Measurements from ENCODE around the gene SLC23A2. TPM values are rescaled to one million over a fixed set of nuclear protein-coding genes. Genes with fewer than 3 reads are reported as not detected.

Gene SLC23A2
- polyA plus RNA-seq, 1 donor from 2014 or later, result 38.3 TPM

DNA sequence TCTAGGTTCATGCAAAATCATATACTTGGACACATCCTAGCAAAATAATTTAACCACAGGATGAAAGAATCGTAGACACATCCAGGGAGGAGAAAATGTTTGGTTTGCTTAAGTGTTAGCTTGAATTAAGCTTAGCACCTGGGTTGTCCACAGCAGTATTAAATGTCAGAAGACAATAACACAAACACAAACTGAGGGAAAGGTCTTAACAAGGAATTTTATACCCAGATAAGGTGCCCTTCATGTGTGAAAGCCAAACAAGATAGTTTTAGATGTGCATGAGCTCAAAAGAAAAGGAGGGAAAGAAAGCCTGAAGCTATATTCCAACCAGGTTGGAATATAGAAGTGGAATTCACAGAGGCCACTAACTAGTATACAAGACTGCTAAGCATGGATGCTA is 49.1 kb downstream of the SLC23A2 start:
- Histone ChIP-seq H3K27me3 (ENCODE audit: insufficient read depth, low read depth, low read length) (no peaks in the 10 kb centered on the region), H3K36me3 (ENCODE audit: insufficient read depth, low read length) (no peaks in the 10 kb centered on the region), H3F3A (ENCODE audit: insufficient read depth, low read length, poor library complexity, severe bottlenecking) (no peaks in the 10 kb centered on the region), H2AFZ (ENCODE audit: low read depth, low read length) (no peak overlapping the region), H3K9me3 (ENCODE audit: low read length) (peaks cover 4% of the 10 kb centered on the region), H3K79me2 (replicated peaks; ENCODE audit: insufficient read depth, low read length) (no peaks in the 10 kb centered on the region), H3K4me2 (ENCODE audit: low read length) (no peak overlapping the region), H3K27ac (ENCODE audit: low read length) (no peak overlapping the region), H3K9me2 (ENCODE audit: insufficient read depth, low read length) (no peaks in the 10 kb centered on the region), H4K20me1 (ENCODE audit: insufficient read depth) (no peaks in the 10 kb centered on the region), H3K9ac (ENCODE audit: low read length) (no peak overlapping the region), H3K4me3 (ENCODE audit: low read length) (no peak overlapping the region)
- TF ChIP-seq SMC3 (conservative IDR thresholded peaks at IDR 0.05; ENCODE audit: poor library complexity) (no peak), POLR2AphosphoS5 (IDR thresholded peaks at IDR 0.05) (no peak), RAD21 (conservative IDR thresholded peaks at IDR 0.05) (no peak), MXI1 (conservative IDR thresholded peaks at IDR 0.05; ENCODE audit: poor library complexity, severe bottlenecking) (no peak), TAF1 (IDR thresholded peaks at IDR 0.05; ENCODE audit: low read depth) (no peak), EP300 (conservative IDR thresholded peaks at IDR 0.05; ENCODE audit: poor library complexity, severe bottlenecking) (no peak), EZH2 (IDR thresholded peaks at IDR 0.05; ENCODE audit: borderline replicate concordance, insufficient read depth, low read length, poor library complexity, severe bottlenecking) (no peak)
- TF ChIP-seq, protein P1, sequence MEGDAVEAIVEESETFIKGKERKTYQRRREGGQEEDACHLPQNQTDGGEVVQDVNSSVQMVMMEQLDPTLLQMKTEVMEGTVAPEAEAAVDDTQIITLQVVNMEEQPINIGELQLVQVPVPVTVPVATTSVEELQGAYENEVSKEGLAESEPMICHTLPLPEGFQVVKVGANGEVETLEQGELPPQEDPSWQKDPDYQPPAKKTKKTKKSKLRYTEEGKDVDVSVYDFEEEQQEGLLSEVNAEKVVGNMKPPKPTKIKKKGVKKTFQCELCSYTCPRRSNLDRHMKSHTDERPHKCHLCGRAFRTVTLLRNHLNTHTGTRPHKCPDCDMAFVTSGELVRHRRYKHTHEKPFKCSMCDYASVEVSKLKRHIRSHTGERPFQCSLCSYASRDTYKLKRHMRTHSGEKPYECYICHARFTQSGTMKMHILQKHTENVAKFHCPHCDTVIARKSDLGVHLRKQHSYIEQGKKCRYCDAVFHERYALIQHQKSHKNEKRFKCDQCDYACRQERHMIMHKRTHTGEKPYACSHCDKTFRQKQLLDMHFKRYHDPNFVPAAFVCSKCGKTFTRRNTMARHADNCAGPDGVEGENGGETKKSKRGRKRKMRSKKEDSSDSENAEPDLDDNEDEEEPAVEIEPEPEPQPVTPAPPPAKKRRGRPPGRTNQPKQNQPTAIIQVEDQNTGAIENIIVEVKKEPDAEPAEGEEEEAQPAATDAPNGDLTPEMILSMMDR (IDR thresholded peaks at IDR 0.05; ENCODE audit: poor library complexity, severe bottlenecking), result no peak

DNA sequence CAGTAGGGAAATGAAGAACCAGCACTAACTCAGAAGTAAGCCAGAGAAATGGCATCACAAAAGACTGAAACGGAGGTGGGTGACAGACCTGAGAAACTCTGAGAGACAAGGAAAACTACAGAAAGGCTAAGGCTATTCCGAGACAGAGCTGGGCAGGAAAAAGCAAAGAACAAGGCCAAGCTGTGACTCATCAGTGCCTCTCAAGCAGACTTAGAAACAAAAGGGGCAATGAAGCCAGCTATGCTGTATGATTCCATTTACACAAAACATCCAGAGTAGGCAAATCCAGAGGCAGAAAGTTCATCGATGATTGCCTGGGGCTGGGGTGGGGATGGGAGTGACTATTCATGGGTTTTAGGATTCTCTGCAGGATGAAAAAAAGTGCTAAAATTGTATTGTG is 50.0 kb downstream of the SLC23A2 start:
- Histone ChIP-seq H3K4me3 (ENCODE audit: low read length) (no peak overlapping the region), H4K20me1 (ENCODE audit: insufficient read depth) (no peaks in the 10 kb centered on the region), H3K79me2 (replicated peaks; ENCODE audit: insufficient read depth, low read length) (no peaks in the 10 kb centered on the region), H3K9me3 (ENCODE audit: low read length) (peaks cover 4% of the 10 kb centered on the region), H3K4me2 (ENCODE audit: low read length) (no peak overlapping the region), H2AFZ (ENCODE audit: low read depth, low read length) (no peak overlapping the region), H3K9me2 (ENCODE audit: insufficient read depth, low read length) (no peaks in the 10 kb centered on the region), H3K9ac (ENCODE audit: low read length) (no peak overlapping the region), H3F3A (ENCODE audit: insufficient read depth, low read length, poor library complexity, severe bottlenecking) (no peaks in the 10 kb centered on the region), H3K27me3 (ENCODE audit: insufficient read depth, low read depth, low read length) (no peaks in the 10 kb centered on the region), H3K27ac (ENCODE audit: low read length) (no peak overlapping the region), H3K36me3 (ENCODE audit: insufficient read depth, low read length) (no peaks in the 10 kb centered on the region)
- TF ChIP-seq, protein P1 (IDR thresholded peaks at IDR 0.05; ENCODE audit: poor library complexity, severe bottlenecking), result no peak
- TF ChIP-seq, protein P2, sequence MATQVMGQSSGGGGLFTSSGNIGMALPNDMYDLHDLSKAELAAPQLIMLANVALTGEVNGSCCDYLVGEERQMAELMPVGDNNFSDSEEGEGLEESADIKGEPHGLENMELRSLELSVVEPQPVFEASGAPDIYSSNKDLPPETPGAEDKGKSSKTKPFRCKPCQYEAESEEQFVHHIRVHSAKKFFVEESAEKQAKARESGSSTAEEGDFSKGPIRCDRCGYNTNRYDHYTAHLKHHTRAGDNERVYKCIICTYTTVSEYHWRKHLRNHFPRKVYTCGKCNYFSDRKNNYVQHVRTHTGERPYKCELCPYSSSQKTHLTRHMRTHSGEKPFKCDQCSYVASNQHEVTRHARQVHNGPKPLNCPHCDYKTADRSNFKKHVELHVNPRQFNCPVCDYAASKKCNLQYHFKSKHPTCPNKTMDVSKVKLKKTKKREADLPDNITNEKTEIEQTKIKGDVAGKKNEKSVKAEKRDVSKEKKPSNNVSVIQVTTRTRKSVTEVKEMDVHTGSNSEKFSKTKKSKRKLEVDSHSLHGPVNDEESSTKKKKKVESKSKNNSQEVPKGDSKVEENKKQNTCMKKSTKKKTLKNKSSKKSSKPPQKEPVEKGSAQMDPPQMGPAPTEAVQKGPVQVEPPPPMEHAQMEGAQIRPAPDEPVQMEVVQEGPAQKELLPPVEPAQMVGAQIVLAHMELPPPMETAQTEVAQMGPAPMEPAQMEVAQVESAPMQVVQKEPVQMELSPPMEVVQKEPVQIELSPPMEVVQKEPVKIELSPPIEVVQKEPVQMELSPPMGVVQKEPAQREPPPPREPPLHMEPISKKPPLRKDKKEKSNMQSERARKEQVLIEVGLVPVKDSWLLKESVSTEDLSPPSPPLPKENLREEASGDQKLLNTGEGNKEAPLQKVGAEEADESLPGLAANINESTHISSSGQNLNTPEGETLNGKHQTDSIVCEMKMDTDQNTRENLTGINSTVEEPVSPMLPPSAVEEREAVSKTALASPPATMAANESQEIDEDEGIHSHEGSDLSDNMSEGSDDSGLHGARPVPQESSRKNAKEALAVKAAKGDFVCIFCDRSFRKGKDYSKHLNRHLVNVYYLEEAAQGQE (IDR thresholded peaks at IDR 0.05; ENCODE audit: borderline replicate concordance), result no peak
- no peak for TF ChIP-seq EP300 (conservative IDR thresholded peaks at IDR 0.05; ENCODE audit: poor library complexity, severe bottlenecking)
- TF ChIP-seq TAF1 (IDR thresholded peaks at IDR 0.05; ENCODE audit: low read depth), result no peak
- TF ChIP-seq SMC3 (conservative IDR thresholded peaks at IDR 0.05; ENCODE audit: poor library complexity), result no peak
- TF ChIP-seq RAD21 (conservative IDR thresholded peaks at IDR 0.05), result no peak
- no peak for TF ChIP-seq MXI1 (conservative IDR thresholded peaks at IDR 0.05; ENCODE audit: poor library complexity, severe bottlenecking)
- TF ChIP-seq POLR2AphosphoS5 (IDR thresholded peaks at IDR 0.05), result no peak
- TF ChIP-seq EZH2 (IDR thresholded peaks at IDR 0.05; ENCODE audit: borderline replicate concordance, insufficient read depth, low read length, poor library complexity, severe bottlenecking), result no peak

All from neural cell (in vitro differentiated cells).